Myocyte (in vitro differentiated cells): ENCODE data around the gene KLHL41. TPM values are rescaled to one million over a fixed set of nuclear protein-coding genes. Genes with fewer than 3 reads are reported as not detected.
A peak's percentile ranks its signal among the peaks of the same experiment; 100 is the strongest.
"Not testable (repeated sequence)": the region's sequence is repeated elsewhere in the genome, so short reads cannot be mapped to it uniquely, and the experiment has no call there.

ENCODE experiments used
- DNase-seq: peaks from one replicate; pipeline ENCODE4 v3.0.0-alpha.2; 2012; ENCODE audit warnings: low read depth
- total RNA-seq: library from RNA; depleted of rRNA; stranded (reverse); fragments of >200 nt; gene quantifications from 2 replicates; pipeline ENCODE4 v1.2.3, GENCODE V29; 2014

The KLHL41 gene
- total RNA-seq, 1 donor from 2014 or later: 1,869 TPM

DNA sequence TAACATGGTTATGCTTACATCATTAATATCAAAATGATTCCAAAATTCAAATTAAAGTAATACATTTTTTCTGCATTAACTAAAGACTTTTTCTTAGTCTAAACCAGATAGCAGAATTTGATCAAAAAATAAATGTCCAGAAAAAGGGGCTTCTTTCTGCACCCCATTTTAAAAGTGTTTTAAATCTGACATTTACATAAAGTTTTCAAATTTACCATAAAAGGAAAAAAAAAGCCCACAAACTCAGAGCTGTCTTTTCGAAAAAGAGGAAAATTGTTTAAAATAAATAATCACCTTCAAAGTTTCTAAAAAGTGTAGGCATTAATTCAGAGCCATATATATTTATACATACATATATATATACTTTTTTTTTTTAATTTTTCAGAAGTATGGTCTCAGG, 62.7 kb downstream of the KLHL41 start:
- DNase-seq: no peak

DNA sequence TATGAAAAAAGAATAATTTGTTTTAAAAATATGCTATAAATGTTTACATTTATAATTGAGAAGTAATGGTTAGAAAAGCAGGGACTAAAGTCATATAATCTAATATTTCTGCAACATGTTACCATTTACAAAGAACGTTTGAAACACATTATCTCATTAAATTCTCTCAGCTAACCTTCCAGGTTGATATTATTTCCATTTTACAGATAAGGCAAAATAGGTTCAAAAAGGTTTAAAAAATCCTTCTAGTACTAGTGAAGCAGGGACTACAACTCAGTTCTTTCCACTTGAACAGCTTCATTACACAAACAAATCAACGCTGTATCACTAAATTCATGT, 63.3 kb downstream of the KLHL41 start:
- DNase-seq: no peak

DNA sequence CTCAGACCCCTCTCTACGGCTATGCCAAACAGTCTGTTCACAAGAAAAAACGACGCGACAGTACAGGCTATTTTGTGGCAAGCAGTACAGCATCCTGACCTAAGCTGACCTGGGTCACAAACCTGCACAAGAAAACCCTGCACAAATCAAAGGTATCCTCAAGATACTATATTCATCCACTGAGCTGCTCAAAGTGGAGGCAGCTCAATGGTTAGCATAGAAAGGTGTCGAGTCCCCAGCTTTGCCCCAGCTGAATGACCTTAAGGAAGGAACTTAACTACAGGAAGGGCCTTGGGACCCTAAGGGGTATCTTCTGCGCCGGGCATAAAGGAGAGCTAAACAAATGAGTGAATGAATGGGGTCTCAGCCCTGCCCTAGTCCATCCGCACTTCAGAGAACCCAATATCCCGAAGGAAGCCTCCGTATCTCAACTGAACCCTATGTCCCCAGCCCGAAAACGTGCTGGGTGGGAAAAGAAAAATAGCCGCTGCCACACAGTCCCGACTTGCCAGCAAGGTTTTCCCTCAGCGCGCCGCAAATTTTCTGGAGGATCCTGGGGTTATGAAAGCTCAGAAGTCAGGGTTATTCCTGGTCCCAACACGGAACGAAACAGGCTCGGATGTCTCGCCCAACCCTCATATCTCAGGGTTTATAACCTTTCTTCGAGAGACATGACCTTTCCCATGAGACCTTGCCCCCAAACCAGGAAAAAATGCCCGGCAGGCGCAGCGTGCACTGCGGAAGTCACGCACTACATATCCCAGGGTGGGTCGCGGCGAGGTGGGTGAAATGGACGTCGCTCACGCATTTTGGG, 63.9 kb downstream of the KLHL41 start, which contains the start of gene FASTKD1:
TSS of gene FASTKD1 (minus strand) at position 706 of the 814 bp plus-strand sequence. CDS start 1,836 bp downstream, outside the sequence.
- peak; percentile 95 for DNase-seq

DNA sequence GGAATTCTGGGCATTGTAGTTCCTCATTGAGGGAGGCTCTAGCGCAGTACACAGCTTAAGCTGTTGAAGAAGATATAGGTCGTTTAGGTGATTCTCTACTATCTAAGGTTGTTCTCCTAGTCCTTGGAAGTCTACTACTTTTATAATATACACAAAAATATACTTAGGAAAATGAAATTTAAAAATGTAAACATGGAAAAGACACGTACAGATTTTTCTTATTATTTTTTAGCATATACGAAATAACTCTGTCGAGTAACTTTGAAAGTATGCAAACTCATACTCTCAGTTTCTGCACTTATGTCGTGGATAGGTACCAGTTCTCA, 64.4 kb downstream of the KLHL41 start:
- DNase-seq: no peak

DNA sequence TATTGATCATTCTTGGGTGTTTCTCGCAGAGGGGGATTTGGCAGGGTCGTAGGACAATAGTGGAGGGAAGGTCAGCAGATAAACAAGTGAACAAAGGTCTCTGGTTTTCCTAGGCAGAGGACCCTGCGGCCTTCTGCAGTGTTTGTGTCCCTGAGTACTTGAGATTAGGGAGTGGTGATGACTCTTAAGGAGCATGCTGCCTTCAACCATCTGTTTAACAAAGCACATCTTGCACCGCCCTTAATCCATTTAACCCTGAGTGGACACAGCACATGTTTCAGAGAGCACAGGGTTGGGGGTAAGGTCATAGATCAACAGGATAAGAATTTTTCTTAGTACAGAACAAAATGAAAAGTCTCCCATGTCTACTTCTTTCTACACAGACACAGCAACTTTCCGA, 65.0 kb downstream of the KLHL41 start:
- DNase-seq: not testable (repeated sequence)

DNA sequence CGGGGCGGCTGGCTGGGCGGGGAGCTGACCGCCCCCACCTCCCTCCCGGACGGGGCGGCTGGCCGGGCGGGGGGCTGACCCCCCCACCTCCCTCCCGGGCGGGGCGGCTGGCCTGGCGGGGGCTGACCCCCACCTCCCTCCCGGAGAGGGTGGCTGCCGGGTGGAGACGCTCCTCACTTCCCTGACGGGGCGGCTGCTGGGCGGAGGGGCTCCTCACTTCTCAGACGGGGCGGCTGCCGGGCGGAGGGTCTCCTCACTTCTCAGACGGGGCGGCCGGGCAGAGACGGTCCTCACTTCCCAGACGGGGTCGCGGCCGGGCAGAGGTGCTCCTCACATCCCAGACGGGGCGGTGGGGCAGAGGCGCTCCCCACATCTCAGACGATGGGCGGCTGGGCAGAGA, 65.8 kb downstream of the KLHL41 start:
- DNase-seq: not testable (repeated sequence)

Other genes starting within 250 kb of the KLHL41 start
- 0.10 TPM in 1 of 2 replicates, not detected in the other for gene LRP2, start 147.2 kb upstream of the KLHL41 start, total RNA-seq
- 4.4 and 5.8 TPM in 2 replicates for gene BBS5, start 30.2 kb upstream of the KLHL41 start, total RNA-seq
- gene FASTKD1, start 64.2 kb downstream of the KLHL41 start, total RNA-seq: 24.8 and 31.1 TPM in 2 replicates
- gene PPIG, start 74.6 kb downstream of the KLHL41 start, total RNA-seq: 36.2 and 38.5 TPM in 2 replicates
- not detected in 2 replicates for gene CFAP210, start 184.7 kb downstream of the KLHL41 start, total RNA-seq
- gene PHOSPHO2, start 184.8 kb downstream of the KLHL41 start, total RNA-seq: 4.5 and 4.8 TPM in 2 replicates
- 6.0 and 6.1 TPM in 2 replicates for gene KLHL23, start 224.1 kb downstream of the KLHL41 start, total RNA-seq